Measurements from ENCODE around the gene ACADSB.

ACADSB gene

DNA sequence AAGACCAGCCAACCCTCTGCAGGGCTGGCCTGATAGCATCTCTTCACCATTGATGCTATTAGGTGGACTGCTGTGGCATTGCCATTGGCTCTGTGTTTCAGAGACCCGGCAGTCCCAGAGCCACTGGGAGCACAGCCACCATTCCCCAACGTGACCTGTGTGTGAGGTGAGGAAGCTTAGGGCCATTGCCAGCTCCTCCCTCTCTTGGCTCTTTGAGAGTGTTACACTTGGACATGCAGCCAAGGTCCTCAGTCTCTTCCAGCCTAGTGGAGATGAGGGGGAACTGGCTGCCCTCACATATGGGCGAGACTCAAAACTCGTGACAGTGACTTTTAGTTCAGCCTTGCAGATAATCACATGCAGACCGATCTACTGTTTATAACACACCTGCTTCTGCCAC is 87.6 kb downstream of the ACADSB start:
- DNase-seq (ENCODE audit: low read depth): no peak
- TF ChIP-seq, protein P1, sequence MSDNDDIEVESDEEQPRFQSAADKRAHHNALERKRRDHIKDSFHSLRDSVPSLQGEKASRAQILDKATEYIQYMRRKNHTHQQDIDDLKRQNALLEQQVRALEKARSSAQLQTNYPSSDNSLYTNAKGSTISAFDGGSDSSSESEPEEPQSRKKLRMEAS (IDR thresholded peaks at IDR 0.05; ENCODE audit: low read depth, low read length): no peak
- TF ChIP-seq POLR2A (IDR thresholded peaks at IDR 0.05; ENCODE audit: extremely low read depth, insufficient read length): no peak
- TF ChIP-seq MYC (IDR thresholded peaks at IDR 0.05; ENCODE audit: low read depth, low read length): no peak
- TF ChIP-seq, protein P2, sequence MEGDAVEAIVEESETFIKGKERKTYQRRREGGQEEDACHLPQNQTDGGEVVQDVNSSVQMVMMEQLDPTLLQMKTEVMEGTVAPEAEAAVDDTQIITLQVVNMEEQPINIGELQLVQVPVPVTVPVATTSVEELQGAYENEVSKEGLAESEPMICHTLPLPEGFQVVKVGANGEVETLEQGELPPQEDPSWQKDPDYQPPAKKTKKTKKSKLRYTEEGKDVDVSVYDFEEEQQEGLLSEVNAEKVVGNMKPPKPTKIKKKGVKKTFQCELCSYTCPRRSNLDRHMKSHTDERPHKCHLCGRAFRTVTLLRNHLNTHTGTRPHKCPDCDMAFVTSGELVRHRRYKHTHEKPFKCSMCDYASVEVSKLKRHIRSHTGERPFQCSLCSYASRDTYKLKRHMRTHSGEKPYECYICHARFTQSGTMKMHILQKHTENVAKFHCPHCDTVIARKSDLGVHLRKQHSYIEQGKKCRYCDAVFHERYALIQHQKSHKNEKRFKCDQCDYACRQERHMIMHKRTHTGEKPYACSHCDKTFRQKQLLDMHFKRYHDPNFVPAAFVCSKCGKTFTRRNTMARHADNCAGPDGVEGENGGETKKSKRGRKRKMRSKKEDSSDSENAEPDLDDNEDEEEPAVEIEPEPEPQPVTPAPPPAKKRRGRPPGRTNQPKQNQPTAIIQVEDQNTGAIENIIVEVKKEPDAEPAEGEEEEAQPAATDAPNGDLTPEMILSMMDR (IDR thresholded peaks at IDR 0.05; ENCODE audit: low read depth, low read length): no peak
- H3K4me3 ChIP-seq (ENCODE audit: low read depth, low read length): no peak overlapping the region

DNA sequence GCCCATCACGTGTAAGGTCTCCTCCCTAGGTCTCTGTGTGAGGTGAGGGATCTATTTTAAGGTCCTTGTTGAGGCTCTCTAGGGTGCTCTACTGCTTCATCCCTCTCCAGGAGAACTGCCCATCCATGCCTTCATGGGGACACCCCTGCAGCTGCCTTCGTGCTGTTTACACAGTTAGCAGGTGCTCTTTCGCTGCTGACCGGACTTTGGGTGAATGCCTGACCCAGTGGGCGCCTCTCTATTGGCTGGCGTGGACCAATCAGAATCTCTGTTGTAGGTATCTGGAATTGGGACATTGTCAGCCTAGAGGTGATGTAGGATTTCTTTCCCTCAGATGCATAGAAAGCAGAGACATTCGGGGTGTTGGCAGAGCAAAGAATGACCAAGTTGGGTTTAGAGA is 88.2 kb downstream of the ACADSB start:
- no peak for TF ChIP-seq MYC (IDR thresholded peaks at IDR 0.05; ENCODE audit: low read depth, low read length)
- TF ChIP-seq POLR2A (IDR thresholded peaks at IDR 0.05; ENCODE audit: extremely low read depth, insufficient read length): no peak
- no peak overlapping the region for H3K4me3 ChIP-seq (ENCODE audit: low read depth, low read length)
- DNase-seq (ENCODE audit: low read depth): no peak

DNA sequence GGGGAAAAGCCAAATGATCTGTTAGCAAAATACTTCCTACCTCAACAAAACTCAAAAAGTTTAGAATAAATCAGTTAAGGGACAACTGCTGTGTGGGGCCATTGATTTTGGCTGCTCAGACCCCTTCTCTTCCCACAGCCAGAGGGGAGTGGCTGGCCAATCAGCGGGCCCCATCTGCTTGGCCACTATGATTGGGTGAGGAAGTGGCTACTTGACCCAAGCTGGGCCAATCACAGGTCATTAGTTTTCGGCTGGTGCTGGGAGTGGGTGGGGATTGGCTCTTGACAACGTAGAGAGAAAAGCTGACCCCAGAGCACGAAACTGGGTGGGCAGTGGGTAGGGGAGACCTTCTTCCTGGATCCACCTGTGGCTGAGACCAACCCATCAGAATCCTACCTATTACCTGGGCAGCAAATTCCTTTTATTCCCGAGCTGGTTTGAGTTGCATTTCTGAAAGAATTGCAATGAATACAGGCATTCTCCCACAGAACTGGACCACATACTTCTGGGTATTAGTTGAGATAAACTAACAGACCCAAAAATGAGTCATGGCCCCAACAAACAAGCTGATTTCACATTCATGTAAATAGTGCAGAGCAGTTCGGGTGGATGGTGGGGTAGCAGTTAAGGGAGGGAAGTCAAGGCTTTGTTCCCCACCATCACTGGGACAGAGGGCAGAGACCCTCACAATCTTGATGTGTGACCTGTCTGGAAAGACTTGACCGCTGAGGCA is 91.4 kb downstream of the ACADSB start:
- DNase-seq (ENCODE audit: low read depth): peak; percentile 15
- H3K4me3 ChIP-seq (ENCODE audit: low read depth, low read length): no peak overlapping the region
- TF ChIP-seq POLR2A (IDR thresholded peaks at IDR 0.05; ENCODE audit: extremely low read depth, insufficient read length) (no peak), MYC (IDR thresholded peaks at IDR 0.05; ENCODE audit: low read depth, low read length) (no peak)
- TF ChIP-seq, protein P2 (IDR thresholded peaks at IDR 0.05; ENCODE audit: low read depth, low read length): no peak
- TF ChIP-seq, protein P1 (IDR thresholded peaks at IDR 0.05; ENCODE audit: low read depth, low read length): no peak

DNA sequence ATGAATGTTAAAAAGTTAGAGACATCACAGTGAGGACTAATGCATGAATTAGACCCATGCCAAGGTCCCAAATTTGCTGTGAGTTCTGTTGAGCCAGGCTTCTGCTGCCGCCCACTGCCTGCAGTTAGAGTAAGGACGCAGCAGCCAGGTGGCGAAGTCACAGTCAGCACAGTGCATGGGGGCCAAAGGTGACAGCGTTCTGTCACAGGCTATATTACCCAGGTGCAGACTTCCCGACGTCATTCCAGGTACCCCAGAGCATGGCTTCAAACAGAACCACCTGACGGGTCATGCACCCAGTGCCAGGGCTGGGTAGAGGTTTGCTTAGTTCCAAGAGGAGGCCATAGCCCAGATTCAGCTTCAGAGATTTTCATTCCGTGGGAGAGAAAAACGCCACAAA is 93.1 kb downstream of the ACADSB start:
- no peak for TF ChIP-seq POLR2A (IDR thresholded peaks at IDR 0.05; ENCODE audit: extremely low read depth, insufficient read length)
- TF ChIP-seq, protein P2 (IDR thresholded peaks at IDR 0.05; ENCODE audit: low read depth, low read length): no peak
- TF ChIP-seq, protein P1 (IDR thresholded peaks at IDR 0.05; ENCODE audit: low read depth, low read length): no peak
- no peak overlapping the region for H3K4me3 ChIP-seq (ENCODE audit: low read depth, low read length)
- no peak for DNase-seq (ENCODE audit: low read depth)

DNA sequence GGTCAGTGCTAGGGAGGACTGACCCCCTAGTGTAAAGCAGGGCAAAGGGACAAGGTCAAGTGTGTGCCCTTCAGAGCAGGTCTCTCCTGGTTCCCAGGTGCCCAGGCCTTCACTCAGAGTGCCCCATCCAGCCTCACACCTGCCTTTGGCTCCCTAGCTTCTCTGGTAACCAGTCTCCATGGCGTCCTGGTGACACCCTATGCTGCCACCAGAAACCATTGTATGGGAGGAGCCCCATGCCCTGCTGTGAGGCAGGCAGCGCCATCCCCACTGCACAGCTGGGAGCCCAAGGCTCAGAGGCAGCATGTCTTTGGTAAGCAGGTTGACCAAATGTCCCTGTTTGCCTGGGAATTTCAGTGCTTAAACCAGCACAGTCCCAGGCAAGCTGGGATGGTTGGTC is 93.9 kb downstream of the ACADSB start:
- DNase-seq (ENCODE audit: low read depth): no peak
- no peak overlapping the region for H3K4me3 ChIP-seq (ENCODE audit: low read depth, low read length)
- TF ChIP-seq POLR2A (IDR thresholded peaks at IDR 0.05; ENCODE audit: extremely low read depth, insufficient read length): no peak
- TF ChIP-seq, protein P2 (IDR thresholded peaks at IDR 0.05; ENCODE audit: low read depth, low read length): no peak
- TF ChIP-seq, protein P1 (IDR thresholded peaks at IDR 0.05; ENCODE audit: low read depth, low read length): no peak

DNA sequence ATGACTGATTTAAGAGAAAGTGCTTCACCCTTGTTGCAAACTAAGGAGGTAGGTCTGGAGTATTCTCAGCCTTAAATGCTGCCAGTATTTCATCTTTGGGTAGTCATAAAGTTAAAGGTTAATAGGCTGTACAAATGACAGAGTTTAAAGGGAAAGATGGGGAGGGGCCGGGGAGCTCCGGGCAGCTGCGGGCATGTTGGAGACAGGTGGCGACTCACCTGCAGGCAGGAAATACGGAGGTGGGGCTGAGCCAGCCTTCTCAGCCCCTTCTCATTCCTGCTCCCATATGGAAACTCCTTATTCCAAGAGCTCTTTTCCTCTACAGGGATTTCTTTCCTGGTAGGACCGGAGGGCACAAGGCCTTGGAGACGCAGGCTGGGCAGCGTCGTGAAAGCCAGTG is 95.1 kb downstream of the ACADSB start:
- no peak for DNase-seq (ENCODE audit: low read depth)
- no peak overlapping the region for H3K4me3 ChIP-seq (ENCODE audit: low read depth, low read length)

More for the DNA sequence above, 95.1 kb downstream of the ACADSB start:
- TF ChIP-seq MYC (IDR thresholded peaks at IDR 0.05; ENCODE audit: low read depth, low read length): no peak
- TF ChIP-seq, protein P1 (IDR thresholded peaks at IDR 0.05; ENCODE audit: low read depth, low read length): no peak
- TF ChIP-seq POLR2A (IDR thresholded peaks at IDR 0.05; ENCODE audit: extremely low read depth, insufficient read length): no peak
- TF ChIP-seq, protein P2 (IDR thresholded peaks at IDR 0.05; ENCODE audit: low read depth, low read length): no peak

All from NB4 (cell line).